ENCODE results near the gene TSHZ2. TPM values are rescaled to one million over a fixed set of nuclear protein-coding genes. Genes with fewer than 3 reads are reported as not detected.

TSHZ2 gene
- total RNA-seq, 1 experiment from 2014 or later: 1.4 TPM

GRCh38 chr20:53161073-53161472 is 188.9 kb downstream of the TSHZ2 start:
- no peak for DNase-seq (ENCODE audit: low spot score)

DNA sequence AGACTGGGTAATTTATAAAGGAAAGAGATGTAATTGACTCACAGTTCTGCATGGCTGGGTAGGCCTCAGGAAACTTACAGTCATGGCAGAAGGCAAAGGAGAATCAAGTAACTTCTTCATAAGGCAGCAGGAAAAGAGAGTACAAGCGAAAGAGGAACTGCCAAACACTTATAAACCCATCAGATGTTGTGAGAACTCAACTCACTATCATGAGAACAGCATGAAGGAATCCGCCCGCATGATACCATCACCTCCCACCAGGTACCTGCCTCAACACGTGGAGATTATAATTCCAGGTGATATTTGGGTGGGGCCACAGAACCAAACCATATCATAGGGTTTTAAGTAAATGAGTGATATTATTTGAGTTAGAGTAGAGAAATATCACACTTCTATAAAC is 189.3 kb downstream of the TSHZ2 start:
- no peak for DNase-seq (ENCODE audit: low spot score)

GRCh38 chr20:53162251-53162835 is 190.2 kb downstream of the TSHZ2 start:
- peak; percentile 84 for DNase-seq (ENCODE audit: low spot score)

DNA sequence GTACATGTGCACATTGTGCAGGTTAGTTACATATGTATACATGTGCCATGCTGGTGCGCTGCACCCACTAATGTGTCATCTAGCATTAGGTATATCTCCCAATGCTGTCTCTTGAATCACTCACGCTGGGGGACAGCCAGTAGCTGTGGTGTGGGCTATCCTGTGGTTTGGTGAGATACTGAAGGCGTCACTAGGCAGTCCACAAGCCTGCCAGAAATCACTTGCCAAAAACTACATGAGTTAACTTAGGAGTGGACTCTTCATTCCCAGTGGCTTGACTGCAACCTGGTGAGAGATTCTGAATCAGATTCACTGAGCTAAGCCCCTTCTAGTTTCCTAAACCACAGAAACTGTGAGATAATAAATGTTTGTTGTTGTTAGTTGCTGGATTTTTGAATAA is 191.3 kb downstream of the TSHZ2 start:
- DNase-seq (ENCODE audit: low spot score): peak; percentile 25

- DNase-seq (ENCODE audit: low spot score): no peak
Observed at GRCh38 chr20:53164072-53164471, 191.9 kb downstream of the TSHZ2 start.

DNA sequence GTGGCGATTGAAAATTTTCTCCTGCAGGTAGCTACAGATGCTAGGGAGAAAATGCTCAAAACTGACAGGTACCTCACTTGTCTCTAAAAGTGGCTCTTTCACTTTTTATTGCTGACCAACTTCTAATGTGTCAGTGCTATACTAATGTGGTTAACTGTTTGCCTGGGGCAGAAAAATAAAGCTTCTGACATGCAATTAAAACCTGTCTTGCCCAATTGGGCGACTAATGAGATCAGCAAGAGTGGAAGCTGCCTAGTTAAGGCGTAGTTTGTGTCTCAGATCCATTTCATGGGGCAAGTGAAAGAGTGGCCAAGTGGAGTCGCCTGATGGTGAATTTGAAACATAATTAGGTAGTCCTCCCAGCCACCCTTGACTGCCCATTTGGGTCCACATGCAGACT is 193.3 kb downstream of the TSHZ2 start:
- DNase-seq (ENCODE audit: low spot score): no peak

DNA sequence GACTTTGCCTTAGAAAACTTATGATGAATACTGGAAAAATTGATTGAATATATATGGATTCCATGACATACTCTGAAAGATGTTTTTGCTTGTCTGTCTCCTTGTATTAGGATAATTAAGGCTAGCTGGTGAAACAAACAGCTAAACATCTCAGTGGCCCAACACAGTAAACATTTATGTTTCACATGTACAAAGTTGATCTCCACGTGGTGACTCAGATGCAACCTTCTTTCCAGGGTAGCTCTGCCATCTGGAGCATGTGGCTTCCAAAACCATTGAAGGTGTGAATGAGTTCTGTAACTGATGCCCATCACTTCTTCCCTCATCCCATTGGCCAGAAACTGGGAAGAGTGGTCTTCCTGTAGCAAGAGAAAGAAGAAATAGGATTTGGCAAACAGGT is 196.3 kb downstream of the TSHZ2 start:
- DNase-seq (ENCODE audit: low spot score): no peak

GRCh38 chr20:53170196-53170595 is 198.0 kb downstream of the TSHZ2 start:
- no peak for DNase-seq (ENCODE audit: low spot score)

DNA sequence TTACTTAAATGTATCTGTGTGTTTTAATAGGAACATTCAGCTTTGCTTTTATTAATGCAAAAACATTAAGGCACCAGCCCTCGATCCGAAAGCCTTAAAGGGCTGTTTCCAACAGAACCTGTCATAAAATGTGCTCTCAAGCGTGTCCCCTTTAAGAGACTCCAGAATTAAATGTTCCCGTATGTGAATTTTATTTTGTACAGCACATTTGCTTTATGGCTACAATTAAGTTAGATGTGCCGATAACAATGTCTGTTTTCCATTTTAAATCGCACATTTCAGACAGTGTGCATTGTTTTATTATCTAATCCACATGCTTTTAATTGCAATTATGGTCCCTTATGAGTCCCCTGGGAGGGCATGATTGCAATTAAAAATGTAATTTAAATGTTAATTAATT is 198.9 kb downstream of the TSHZ2 start:
- no peak for DNase-seq (ENCODE audit: low spot score)

DNA sequence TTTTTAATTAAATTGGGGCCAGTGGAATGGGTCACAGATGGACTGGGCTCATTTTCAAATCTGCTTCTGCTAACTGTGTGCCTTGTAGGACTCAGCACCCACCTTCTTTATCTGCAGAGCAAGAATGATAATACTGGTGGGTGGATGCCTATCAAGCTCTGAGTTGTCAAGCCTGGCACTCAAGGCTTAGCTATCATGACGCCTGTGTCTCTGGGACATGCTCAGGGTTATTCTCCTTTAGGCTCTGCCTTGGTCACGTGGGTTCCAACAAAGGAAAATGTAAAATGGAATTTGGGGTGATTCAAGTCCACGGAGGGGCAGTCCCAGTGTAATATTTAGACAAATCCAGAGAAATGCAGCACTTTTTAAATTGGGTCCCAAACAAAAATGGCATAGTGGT is 202.3 kb downstream of the TSHZ2 start:
- no peak for DNase-seq (ENCODE audit: low spot score)

GRCh38 chr20:53175135-53175780 is 203.1 kb downstream of the TSHZ2 start:
- DNase-seq (ENCODE audit: low spot score): no peak

- DNase-seq (ENCODE audit: low spot score): no peak
Observed at GRCh38 chr20:53176134-53176533, 204.0 kb downstream of the TSHZ2 start.

DNA sequence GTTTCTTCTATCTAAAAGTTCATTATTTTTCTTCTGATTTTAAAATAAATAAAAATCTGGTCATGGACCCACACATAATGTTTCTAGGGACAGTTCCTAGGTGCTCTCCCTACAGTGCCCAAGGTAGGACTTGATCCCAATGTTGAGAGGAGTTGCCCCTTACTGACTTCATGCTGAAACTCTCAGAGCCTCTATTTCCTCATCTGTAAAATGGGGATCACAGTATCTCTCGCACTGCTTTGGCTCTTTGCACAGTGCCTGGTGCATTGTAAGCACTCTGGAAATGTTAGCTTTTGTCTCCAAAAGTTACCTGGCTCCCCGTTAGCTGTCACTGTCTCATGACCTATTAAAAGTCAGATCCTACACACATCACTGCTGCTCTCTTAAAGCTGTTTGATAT is 205.5 kb downstream of the TSHZ2 start:
- DNase-seq (ENCODE audit: low spot score): no peak

- DNase-seq (ENCODE audit: low spot score): no peak
Observed at GRCh38 chr20:53179749-53180148, 207.6 kb downstream of the TSHZ2 start.

DNA sequence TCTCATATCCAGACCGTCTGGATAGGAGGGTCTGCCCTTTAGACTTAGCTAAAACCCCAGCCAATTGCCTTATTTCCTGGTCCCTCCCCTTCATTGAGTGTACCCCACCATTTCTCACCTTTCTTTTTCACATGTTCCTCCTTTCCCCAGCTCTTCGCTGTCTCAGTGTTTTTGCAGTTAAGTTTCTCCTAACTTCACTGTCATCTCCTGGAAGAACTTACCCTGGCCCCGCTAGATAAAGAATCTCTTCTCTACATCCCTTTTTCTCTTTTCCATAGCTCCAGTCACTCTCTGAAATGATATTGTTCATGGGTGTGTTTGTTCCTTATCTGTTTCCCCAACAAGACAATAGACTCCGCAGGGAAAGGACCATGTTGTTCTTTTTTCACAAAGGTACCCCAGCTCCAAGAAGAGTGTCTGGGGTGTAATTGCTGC is 208.8 kb downstream of the TSHZ2 start:
- DNase-seq (ENCODE audit: low spot score): no peak

- DNase-seq (ENCODE audit: low spot score): no peak
Observed at GRCh38 chr20:53181866-53182376, 209.8 kb downstream of the TSHZ2 start.

GRCh38 chr20:53183181-53183580 is 211.0 kb downstream of the TSHZ2 start:
- DNase-seq (ENCODE audit: low spot score): no peak

DNA sequence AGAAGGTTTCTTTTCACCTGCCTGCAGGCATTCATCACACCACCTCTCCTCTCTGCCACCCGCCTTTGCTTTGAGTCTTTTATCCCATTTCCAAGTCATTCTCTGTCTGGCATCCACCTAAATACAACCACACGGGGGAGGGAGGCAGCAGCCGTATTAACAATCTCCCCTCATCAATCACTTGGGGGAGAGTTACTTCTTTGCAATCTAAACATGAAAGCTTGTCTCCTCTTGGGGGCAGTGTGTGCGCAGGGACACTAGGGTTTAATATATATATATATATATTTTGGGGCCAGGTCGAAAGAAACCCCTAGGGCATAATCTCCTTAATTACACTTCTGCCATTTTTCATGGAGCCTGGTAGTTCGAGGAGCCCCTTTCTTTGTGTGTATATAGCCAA is 214.5 kb downstream of the TSHZ2 start:
- DNase-seq (ENCODE audit: low spot score): no peak

GRCh38 chr20:53187392-53188068 is 215.4 kb downstream of the TSHZ2 start:
- no peak for DNase-seq (ENCODE audit: low spot score)

GRCh38 chr20:53190225-53190624 is 218.1 kb downstream of the TSHZ2 start:
- DNase-seq (ENCODE audit: low spot score): no peak

DNA sequence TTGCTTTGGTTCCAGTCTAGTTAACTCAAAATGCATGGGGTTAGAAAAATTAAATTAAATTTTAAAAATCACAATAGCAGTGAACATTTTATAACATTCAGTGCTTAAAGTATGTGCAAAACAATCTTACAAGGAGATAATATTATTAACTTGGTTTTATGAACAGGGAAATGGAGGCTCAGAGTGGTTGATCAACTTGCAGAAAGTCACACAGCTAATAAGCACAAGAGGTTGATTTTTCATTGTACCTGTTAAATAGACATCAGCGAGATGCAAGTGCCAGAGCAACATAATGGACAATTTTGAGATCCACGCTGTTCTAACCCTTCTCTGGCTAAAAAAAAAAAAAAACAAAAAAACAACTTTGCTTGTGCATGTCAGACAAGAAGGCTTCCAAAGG is 219.8 kb downstream of the TSHZ2 start:
- no peak for DNase-seq (ENCODE audit: low spot score)

DNA sequence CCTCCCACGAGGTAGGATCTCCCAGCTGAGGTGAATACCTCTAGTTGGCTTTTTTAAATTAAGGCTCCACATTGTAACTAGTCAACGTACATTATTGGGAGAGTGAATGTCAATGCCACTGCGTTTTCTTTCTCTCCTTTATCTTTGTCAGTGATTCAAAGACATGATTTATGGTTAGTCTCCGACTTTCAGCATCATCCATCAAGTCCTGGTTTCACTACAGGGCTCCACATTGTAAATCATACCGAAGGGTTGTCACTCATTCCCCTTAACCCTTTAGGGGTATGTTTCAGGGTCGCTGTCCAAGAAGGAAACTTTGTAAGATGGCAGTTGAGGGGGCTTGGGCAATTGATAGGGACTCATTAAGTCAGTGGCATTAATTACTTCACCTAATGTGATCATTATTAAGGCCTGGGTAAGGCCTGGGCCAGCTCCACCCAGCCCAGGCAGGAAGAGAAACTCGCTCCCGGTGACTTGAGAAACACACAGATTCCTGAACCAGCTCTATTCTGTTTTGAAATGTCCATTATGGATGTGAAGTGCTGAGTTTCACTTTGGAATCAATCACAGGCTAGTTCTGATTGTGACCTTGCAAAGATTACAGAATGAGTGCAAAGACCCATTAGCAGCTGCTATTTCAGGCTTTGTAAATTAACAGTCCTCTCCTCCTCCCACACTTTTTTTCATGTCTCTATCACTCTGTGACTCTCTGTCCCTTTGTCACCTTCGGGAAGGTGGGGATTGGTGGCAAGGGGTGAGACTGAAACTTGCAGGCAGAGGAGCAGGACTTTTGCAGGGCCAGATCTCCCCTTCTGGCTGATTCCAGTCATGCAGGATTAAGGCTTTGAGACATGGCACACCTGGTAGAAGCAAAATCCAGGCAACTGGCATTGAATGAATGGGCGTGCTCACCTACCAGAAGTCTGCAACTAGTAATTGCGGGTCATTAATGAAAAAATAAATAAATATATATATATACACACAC is 222.4 kb downstream of the TSHZ2 start:
- DNase-seq (ENCODE audit: low spot score): no peak

Data from H4 (cell line).